MV-4-11 (cell line): ENCODE data around the gene EPM2AIP1.
A peak's percentile ranks its signal among the peaks of the same experiment; 100 is the strongest.
"Not testable (repeated sequence)": the region's sequence is repeated elsewhere in the genome, so short reads cannot be mapped to it uniquely, and the experiment has no call there.

Source experiments
- DNase-seq: peaks from one replicate; lab custom pipeline; 2025; lab: John Stamatoyannopoulos, UW

Gene EPM2AIP1

DNA sequence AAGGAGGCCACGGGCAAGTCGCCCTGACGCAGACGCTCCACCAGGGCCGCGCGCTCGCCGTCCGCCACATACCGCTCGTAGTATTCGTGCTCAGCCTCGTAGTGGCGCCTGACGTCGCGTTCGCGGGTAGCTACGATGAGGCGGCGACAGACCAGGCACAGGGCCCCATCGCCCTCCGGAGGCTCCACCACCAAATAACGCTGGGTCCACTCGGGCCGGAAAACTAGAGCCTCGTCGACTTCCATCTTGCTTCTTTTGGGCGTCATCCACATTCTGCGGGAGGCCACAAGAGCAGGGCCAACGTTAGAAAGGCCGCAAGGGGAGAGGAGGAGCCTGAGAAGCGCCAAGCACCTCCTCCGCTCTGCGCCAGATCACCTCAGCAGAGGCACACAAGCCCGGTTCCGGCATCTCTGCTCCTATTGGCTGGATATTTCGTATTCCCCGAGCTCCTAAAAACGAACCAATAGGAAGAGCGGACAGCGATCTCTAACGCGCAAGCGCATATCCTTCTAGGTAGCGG, at the start of gene EPM2AIP1:
Gene EPM2AIP1 (minus strand): TSS at position 326 of the 520 bp plus-strand sequence. CDS start 54 bp downstream, at position 272.
- DNase-seq, result no peak

DNA sequence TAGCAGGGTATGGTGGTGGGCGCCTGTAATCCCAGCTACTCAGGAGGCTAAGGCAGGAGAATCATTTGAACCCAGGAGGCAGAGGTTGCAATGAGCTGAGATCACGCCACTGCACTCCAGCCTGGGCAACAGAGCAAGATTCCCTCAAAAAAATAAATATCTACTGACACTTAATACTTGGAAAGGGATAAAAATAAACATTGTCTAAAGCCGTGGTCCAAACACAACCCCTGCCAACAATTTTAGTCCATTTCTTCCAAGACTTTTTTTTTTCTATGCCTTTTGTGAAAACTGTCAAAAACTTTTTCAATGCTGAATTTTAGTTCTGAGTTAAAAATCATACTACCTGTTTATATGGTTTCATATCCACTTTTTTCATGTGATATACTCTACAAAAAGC, 49.8 kb upstream of the EPM2AIP1 start:
- DNase-seq, result not testable (repeated sequence)

DNA sequence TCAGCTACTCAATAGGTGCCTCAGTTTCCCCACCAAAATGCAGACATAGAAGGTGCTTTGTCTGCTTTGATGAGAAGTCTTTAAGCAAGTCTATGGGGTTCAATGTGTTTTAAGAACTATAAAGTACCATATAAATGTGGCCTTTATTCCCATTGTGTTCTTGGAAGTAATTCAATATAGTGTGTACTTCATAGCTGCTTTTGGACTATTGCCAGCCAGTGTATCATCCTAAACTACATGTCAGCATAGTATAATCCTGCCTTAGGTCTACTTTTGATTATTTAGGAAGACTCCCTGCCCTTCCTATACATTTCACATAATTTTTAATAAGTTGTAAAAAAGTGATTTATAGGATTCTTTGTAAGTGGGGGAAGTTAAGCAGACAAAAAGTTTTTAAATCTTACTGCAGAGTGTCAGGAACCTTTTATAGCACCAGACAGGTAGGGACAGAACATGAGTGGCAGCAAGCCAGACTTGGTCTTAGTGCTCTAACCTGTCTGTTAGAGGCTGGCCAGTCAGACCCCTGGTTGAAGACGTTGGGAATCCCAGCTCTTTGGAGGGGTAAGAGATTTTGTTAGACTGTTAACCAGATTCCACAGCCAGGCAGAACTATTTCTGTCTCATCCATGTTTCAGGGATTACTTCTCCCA, 48.7 kb upstream of the EPM2AIP1 start:
- no peak for DNase-seq

DNA sequence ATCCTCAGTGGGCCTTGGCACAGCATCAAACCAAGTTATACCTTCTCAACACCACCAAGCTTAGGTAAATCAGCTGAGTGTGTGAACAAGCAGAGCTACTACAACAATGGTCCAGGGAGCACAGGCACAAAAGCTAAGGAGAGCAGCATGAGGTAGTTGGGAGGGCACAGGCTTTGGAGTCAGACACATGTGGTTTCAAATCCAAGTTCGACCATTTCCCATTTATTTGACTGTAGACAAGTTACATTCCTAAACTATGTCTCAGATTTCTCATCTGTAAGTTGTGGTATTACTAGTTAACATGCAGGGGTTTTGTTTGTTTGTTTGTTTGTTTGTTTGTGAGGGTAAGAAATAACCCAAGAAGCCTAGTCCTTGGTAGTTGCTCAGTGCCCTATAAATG, 47.3 kb upstream of the EPM2AIP1 start:
- DNase-seq, result no peak

DNA sequence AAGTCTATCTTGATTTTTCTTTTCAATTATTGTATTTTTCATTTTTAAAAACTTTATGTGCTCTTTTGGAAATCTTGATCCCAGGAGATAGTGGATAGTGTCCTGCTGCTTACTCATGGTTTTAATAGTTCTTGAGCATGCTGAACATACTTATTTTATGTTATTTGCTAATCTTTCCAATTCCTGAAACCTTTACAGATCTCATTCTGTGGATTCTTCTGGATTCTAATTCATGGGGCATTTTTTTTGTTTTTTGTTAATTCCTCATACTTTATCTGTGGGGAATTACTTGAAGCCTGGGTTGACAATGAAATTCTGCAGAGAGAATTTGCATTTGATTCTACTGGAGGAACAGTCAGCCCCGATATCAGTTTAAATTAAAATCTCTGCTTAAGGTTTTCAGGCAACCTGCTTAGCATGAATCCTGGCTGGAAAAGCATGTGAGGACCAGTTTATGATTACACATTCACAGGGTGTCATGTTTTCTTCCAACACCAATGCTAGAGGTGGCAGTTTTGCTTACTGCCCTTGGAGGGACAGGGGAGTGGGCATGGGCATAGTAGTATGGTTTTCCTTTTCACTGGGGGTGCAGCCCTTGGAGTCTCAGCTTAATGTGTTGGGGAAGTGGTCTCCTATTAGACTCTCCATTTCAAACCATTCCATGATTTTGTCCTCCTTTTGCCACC, 46.4 kb upstream of the EPM2AIP1 start:
- no peak for DNase-seq

DNA sequence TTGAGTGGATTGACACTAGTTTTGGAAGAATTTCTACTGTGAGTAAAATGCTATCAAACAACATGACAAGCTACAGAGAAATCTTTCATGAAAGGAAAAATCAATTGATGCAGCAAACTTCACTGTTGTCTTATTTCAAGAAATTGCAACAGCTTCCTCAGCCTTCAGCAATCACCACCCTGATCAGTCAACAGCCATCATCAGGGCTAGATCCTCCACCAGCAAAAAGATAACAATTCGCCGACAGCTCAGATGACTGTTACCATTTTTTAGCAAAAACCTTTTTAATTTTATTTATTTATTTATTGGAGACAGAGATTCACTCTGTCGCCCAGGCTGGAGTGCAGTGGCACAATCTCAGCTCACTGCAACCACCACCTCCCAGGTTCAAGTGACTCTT, 44.4 kb upstream of the EPM2AIP1 start:
- no peak for DNase-seq

DNA sequence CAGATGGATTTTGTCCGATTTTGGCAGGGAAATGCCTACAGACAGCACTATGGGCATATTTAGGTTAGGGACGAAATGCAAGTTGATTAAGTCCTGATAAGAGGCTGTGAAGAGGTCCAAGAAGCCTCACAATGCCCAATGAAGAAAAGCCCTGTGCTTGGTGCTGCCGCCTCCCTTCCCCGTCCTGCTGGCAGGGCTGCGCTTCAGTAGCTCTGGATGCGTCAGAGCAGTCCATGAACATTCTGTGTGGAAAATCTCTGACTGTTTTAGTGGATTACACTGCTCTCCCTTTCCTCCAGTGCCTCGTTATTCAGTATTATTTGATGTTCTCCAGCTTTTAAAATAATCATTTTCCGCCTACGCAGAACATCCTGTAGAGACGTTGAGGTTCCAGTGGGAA, 40.0 kb upstream of the EPM2AIP1 start:
- DNase-seq, result no peak

DNA sequence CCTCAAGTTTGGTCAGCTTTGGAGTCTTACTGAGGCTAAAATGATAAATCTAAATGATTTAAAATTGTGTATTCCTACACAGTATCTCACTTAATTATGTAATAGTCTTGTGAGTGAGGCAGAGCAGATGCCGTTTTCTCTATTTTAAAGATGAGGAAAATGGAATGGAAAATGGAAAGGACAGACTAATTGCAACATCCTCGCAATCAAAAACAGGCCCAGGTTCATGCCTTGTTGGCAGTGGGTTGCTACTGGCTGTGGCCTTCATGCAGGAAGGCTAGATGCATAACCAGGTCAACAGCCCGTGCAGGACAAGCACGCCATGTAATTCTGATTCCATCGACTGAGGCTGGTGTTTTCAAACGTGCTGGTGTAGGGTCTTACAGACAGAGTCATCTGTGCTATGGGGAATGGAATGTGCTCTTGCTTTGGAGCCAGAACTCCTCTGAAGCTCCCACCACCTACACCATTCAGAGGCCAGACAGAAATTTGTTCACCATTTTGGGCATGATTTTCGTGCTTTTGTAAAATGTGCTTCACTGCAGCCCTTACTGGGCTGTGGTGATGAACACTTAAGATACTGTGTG, 38.3 kb upstream of the EPM2AIP1 start:
- no peak for DNase-seq

DNA sequence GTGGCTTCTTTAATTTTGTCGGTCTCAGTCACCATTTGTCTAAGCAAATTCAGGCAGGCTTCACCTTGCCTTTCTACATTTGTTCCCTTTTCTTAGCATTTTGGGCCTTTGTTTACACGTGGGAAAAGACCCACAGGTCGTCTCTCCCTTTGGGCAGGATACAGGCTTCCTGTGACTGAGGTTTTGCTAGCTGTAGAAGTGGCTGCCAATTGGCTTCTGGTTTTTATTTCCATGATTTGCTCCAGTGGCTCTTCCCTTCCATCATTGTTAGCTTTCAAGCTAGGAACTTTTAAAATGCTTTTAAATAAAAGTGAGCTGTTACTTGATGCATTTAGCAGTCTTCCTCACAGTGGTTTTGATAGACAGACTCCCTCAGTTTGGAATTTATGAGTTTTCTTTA, 37.7 kb upstream of the EPM2AIP1 start:
- no peak for DNase-seq

DNA sequence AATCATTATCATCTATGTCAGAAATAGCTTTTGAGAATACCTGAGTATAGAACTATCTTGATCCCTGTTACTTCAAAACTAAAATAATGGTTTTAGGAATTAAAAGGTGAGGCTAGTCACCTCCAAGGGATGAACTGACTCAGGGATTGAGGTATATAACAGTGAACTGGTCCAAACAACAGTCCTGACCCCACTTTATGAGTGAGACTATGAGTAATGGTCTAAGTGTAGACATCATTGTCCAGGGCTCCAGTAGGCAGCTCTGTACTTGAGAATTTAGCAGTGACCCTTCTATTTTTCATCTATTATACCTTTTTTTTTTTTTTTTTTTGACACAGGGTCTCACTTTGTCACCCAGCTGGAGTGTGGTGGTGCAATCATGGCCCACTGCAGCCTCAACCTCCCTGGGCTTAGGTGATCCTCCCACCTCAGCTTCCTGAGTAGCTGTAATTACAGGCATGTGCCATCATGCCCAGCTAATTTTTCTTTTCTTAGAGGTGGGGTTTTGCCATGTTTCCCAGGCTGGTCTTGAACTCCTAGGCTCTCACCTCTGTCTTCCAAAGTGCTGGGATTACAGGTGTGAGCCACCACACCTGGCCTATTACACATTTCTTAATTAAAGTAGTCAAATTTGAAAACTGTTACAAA, 36.7 kb upstream of the EPM2AIP1 start:
- DNase-seq, result no peak

DNA sequence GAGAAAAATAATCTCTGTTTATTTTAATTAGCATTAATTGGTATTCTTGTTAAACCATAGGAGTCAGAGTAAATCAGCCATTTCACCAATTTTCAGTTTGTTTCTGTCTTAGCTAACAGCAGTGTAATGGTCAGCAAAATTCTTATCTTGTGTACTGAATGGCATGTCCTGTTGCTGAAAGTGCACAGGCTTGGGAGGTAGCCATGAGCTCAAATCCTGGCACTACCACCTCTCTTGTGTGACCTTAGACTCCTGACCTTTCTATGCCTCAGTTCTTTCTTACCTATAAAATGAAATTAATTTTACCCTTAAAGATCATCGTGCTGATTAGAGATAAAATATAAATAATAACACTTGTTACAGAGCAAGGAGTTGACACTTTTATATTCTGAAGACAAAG, 36.2 kb upstream of the EPM2AIP1 start:
- no peak for DNase-seq

DNA sequence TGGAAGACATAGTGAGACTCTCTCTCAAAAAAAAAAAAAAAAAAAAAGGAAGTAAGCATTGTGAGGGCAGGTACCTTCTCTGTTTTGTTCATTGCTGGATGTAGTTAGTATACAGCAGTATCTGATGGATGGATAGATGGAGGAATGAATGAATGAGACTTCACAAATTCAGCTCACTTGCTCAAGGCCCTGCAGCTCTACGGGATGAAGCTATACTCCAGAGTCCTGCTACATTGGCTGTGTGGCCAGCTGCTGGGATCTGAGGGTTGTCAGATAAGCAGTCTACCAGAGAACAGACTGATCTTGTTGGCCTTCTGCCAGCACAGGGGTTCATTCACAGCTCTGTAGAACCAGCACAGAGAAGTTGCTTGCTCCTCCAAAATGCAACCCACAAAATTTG, 35.4 kb upstream of the EPM2AIP1 start:
- no peak for DNase-seq

DNA sequence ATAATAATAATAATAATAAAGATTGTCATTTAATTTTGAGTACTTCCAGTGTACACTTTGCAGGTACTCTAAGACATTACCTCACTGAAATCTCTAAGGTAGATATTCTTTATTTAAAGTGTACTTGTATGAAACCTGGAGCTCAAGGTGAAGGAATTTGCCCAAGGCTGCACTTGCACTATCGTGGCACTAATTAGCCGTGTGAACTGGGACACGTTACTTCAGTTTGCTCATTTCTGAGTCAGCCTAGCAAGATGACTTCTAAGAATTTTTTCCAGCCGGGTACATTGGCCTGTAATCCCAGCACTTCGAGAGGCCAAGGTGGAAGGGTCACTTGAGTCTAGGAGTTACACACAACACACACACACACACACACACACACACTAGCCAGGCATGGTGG, 33.9 kb upstream of the EPM2AIP1 start:
- DNase-seq, result no peak

DNA sequence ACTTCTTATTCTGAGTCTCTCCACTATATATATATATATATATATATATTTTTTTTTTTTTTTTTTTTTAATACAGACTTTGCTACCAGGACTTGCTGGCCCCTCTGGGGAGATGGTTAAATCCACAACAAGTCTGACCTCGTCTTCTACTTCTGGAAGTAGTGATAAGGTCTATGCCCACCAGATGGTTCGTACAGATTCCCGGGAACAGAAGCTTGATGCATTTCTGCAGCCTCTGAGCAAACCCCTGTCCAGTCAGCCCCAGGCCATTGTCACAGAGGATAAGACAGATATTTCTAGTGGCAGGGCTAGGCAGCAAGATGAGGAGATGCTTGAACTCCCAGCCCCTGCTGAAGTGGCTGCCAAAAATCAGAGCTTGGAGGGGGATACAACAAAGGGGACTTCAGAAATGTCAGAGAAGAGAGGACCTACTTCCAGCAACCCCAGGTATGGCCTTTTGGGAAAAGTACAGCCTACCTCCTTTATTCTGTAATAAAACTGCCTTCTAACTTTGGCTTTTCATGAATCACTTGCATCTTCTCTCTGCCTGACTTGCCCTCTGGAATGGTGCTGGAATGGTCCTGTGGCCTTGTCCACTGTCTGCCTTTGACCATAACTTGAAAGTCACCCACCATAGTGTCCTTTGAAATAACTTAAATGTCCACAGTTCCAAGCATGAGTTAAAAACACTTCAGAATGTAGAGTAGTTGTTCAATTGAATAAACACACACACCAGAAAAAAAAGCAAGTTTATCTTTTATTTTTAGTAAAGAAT, 32.8 kb upstream of the EPM2AIP1 start:
- DNase-seq, result no peak

DNA sequence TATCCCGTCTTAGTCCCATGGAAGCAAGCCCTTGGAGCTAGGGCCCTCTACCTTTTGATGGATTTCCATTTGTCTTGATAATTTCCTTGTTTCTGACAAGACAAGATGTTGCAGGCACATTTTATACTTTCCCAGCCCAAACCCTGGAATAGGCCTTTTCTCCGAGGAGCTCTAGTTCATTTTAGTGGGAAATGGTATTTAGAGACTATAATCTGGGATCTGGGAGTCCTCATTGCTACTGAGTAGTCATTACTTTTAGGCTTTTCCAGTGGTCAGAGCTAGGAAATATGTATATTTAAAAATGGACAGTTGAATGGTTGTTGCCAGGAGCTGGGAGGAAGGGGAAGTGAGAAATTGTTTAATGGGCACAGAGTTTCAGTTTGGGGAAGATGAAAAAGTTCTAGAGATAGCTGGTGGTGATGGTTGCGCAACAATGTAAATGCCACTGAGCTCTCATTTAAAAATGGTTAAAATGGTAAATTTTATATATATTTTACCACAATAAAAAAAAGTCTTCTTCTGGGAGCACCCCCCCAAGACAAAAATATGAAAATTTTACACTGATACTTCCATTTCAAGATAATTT, 32.0 kb upstream of the EPM2AIP1 start:
- DNase-seq, result peak; percentile 95

DNA sequence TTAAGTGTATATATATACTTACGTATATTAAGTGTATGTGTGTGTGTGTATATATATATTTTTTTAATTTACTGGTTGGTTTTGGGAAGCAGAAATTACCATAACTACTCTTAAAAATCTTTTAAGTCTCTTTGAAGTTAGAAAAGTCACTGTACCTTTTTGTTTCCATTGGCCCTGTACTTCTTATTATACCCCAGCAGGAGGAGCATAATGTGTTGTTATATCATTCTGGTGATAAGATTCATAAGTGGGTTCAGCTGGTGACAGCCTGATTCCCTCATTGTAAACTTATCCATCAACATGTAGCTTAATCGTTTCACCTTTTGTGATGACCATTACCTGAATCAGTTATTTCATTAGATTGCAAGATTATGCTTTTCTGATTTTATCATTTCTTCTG, 31.2 kb upstream of the EPM2AIP1 start:
- DNase-seq, result no peak

DNA sequence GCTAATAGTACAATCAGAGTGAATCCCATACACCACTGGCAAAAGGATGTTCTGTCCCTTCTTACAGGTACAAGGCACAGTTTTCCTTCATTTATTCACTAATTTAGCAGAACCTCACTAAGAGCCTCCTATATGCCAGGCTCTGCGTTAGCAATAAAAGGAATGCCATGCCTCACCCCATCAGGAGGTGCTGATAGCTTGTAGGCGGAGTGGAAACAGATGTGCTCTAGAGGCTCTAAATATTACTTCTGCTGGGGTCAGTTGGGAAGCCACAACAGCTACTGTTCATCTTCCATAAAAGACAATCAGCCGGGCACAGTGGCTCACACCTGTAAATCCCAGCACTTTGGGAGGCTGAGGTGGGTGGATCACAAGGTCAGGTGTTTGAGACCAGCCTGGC, 24.8 kb upstream of the EPM2AIP1 start:
- DNase-seq, result no peak

DNA sequence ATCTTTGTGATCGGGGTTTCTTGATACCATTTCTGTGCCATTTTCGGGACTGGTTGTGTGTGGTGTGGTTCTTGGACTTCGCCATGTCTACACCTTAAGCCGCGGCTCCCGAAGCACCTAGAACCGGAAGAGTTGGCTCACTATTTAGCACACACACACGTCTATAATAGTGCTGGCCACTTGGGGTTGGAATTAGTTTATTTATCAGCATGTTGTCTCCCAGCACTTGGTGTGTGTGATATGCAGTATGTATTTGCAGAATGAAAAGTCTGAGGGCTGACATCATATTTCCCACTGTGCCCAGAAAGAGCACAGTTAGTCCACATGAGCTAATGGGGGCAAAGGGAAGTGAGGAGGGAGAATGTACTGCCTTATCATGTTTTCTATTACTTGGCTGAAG, 24.0 kb upstream of the EPM2AIP1 start:
- DNase-seq, result no peak

DNA sequence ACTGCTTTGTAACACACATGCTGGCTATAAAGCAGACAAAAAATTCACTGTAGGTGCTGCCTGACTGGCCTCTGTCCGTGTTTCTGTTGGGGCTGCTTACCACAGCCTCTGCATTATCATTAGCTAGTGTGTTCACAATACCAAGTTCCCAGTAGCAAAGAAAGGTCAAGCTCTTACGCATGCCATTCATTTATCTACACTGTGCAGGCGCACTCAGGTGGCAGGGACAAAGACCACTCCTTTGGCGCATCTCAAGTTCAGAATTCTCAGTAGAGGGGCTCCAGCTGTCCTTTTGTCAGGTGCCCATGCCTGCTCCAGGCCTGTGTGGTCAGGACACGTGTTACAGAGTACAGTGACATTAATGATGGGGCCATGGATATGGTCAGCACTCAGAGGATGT, 22.7 kb upstream of the EPM2AIP1 start:
- DNase-seq, result no peak

DNA sequence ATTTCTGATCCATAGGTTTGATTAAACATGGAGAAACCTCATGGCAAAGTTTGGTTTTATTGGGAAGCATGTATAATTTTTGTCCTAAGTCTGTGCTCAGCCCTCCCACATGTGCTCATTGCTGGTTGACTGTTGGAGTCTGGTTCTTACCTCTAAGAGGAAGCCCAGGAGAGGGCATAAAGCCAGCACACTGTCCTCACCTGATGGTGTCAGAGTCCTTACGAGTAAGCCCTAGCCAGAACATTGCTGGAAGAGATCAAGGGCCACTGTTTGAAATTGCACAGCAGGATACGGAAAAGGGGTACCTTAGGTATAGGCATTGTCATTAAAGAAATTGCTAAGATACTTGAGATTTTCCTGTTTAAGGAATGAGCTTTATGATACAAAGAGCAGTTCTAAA, 21.7 kb upstream of the EPM2AIP1 start:
- no peak for DNase-seq
